SU-DHL-6 (cell line): ENCODE data around the gene ZNF507.
A peak's percentile ranks its signal among the peaks of the same experiment; 100 is the strongest.

Experiments used
- H2AFZ ChIP-seq: fragments of 200-600 bp; sonication (generic); 2 replicates; pipeline ENCODE4 v1.6.1; 2014; ENCODE audit warnings: low read depth, mild to moderate bottlenecking, moderate library complexity, mixed read lengths, antibody characterized with exemption, low read length; ENCODE audit not compliant: severe bottlenecking
- H3F3A ChIP-seq: fragments of 200-600 bp; shearing (Covaris generic); 2 replicates; pipeline ENCODE4 v1.6.0; 2016; ENCODE audit warnings: antibody characterized with exemption, mild to moderate bottlenecking; ENCODE audit not compliant: insufficient read depth
- H3K27ac ChIP-seq: fragments of 200-600 bp; sonication (generic); 2 replicates; pipeline ENCODE4 v1.5.1; 2016; ENCODE audit warnings: low read depth, mild to moderate bottlenecking, low read length, moderate library complexity, mixed read lengths
- H3K27me3 ChIP-seq: fragments of 200-600 bp; sonication (generic), shearing (Covaris generic); 2 replicates; pipeline ENCODE4 v1.6.0; 2014; ENCODE audit warnings: mild to moderate bottlenecking, low read length
- H3K36me3 ChIP-seq: fragments of 200-600 bp; sonication (generic); 2 replicates; pipeline ENCODE4 v1.6.1; 2014; ENCODE audit warnings: mild to moderate bottlenecking, low read length, mixed read lengths
- H3K4me2 ChIP-seq: fragments of 300-600, 200-600 bp; shearing (Covaris generic), sonication (generic); 2 replicates; pipeline ENCODE4 v1.6.0; 2014; ENCODE audit warnings: low read length, low read depth, mild to moderate bottlenecking; ENCODE audit not compliant: poor library complexity, severe bottlenecking
- H3K4me3 ChIP-seq: fragments of 200-600 bp; sonication (generic); 2 replicates; pipeline ENCODE4 v1.5.1; 2014; ENCODE audit warnings: antibody characterized with exemption, low read length, mild to moderate bottlenecking, mixed read lengths; ENCODE audit not compliant: insufficient read depth, poor library complexity, severe bottlenecking
- H3K79me2 ChIP-seq: fragments of 200-600 bp; sonication (generic); 2 replicates; pipeline ENCODE4 v1.6.1; 2014; ENCODE audit warnings: mild to moderate bottlenecking, low read length, moderate library complexity; ENCODE audit not compliant: insufficient read depth
- H3K9ac ChIP-seq: fragments of 200-600 bp; sonication (generic); 2 replicates; pipeline ENCODE4 v1.7.0; 2014; ENCODE audit warnings: mild to moderate bottlenecking, low read length
- H3K9me2 ChIP-seq: fragments of 200-600 bp; sonication (generic); replicated peaks from 2 replicates; pipeline ENCODE4 v1.6.1; 2014; ENCODE audit warnings: low read length; ENCODE audit not compliant: insufficient read depth
- H3K9me3 ChIP-seq: fragments of 200-600 bp; sonication (generic); 2 replicates; pipeline ENCODE4 v1.6.1; 2014; ENCODE audit warnings: low read length, mixed read lengths; ENCODE audit not compliant: insufficient read depth
- H4K20me1 ChIP-seq: fragments of 200-600 bp; sonication (generic); 2 replicates; pipeline ENCODE4 v1.6.1; 2014; ENCODE audit warnings: low read depth, mild to moderate bottlenecking, antibody characterized with exemption, low read length, moderate library complexity, mixed read lengths
- EZH2phosphoT487 ChIP-seq: fragments of 200-600 bp; sonication (generic), shearing (Covaris generic); conservative IDR thresholded peaks from 2 replicates; pipeline ENCODE4 v1.6.1; 2018; ENCODE audit warnings: mild to moderate bottlenecking, antibody characterized with exemption, low read length, moderate library complexity, mixed read lengths
- TF ChIP-seq, protein P1 (sequence below): fragments of 200-600 bp; sonication (generic); IDR thresholded peaks from one replicate; pipeline ENCODE4 v1.5.1; 2017; ENCODE audit warnings: antibody characterized with exemption, mild to moderate bottlenecking, low read length, moderate library complexity; ENCODE audit not compliant: insufficient read depth, poor library complexity, severe bottlenecking

Gene ZNF507

DNA sequence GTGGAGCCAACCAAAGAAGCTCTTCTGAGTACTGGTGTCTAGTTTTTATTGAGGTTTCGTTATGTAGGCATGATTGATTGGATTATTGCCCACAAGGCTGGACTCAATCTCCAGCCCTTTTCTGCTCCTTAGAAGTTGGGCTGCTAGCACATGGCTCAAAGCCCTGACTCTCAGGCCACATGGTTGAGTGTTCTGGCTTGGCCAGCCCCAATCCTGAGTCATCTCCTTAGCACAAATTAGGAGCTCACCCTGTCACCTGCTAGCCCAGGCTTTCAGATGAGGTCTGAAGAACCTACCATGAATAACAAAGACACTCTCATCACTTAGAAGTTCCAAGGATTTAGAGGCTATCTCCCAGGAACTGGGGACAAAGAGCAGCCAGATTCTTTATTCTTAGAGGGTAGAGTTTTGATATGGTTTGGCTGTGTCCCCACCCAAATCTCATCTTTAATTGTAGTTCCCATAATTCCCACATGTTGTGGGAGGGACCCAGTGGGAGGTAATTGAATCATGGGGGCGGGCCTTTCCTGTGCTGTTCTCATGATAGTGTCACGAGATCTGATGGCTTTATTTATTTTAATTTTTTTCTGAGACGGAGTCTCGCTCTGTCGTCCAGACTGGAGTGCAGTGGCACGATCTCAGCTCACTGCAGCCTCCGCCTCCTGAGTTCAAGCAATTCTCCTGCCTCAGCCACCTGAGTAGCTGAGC is 71.5 kb downstream of the ZNF507 start:
- Histone ChIP-seq H3K27ac (no peak overlapping the region), H4K20me1 (peaks cover 4% of the 10 kb centered on the region; the same call in 1 of the 2 replicates), H3K36me3 (peaks cover 11% of the 10 kb centered on the region; the same call in 1 of the 2 replicates), H3K9me2 (no peaks in the 10 kb centered on the region), H3K4me3 (no peak overlapping the region), H3F3A (no peaks in the 10 kb centered on the region), H3K79me2 (no peaks in the 10 kb centered on the region), H2AFZ (no peak overlapping the region), H3K4me2 (no peak overlapping the region), H3K27me3 (no peaks in the 10 kb centered on the region), H3K9ac (no peak overlapping the region), H3K9me3 (no peaks in the 10 kb centered on the region)
- no peak for TF ChIP-seq EZH2phosphoT487
- TF ChIP-seq, protein P1, sequence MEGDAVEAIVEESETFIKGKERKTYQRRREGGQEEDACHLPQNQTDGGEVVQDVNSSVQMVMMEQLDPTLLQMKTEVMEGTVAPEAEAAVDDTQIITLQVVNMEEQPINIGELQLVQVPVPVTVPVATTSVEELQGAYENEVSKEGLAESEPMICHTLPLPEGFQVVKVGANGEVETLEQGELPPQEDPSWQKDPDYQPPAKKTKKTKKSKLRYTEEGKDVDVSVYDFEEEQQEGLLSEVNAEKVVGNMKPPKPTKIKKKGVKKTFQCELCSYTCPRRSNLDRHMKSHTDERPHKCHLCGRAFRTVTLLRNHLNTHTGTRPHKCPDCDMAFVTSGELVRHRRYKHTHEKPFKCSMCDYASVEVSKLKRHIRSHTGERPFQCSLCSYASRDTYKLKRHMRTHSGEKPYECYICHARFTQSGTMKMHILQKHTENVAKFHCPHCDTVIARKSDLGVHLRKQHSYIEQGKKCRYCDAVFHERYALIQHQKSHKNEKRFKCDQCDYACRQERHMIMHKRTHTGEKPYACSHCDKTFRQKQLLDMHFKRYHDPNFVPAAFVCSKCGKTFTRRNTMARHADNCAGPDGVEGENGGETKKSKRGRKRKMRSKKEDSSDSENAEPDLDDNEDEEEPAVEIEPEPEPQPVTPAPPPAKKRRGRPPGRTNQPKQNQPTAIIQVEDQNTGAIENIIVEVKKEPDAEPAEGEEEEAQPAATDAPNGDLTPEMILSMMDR, result no peak

DNA sequence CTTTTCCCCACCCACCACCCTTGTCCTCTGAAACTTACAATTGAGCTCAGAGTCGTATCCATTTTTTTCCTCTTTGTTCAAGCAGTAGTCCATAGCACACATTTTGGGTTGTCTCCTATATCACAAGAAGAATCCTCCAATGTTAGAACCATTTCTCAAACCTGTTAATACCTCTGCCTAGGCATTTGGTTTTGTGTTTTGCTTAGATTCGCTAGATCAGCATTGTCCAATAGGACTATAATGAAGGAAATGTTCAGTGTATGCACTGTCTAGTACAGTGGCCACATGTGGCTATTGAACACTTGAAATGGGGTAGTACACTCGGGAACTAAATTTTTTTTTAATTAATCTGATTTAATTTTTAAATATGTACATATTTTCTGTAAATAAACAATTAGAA is 72.7 kb downstream of the ZNF507 start:
- Histone ChIP-seq H3K9me2 (no peaks in the 10 kb centered on the region), H3K27ac (no peak overlapping the region), H3K27me3 (no peaks in the 10 kb centered on the region), H3K79me2 (no peaks in the 10 kb centered on the region), H3K4me2 (no peak overlapping the region), H3F3A (no peaks in the 10 kb centered on the region), H4K20me1 (peaks cover 4% of the 10 kb centered on the region; the same call in 1 of the 2 replicates), H3K9ac (no peak overlapping the region), H2AFZ (no peak overlapping the region), H3K9me3 (no peaks in the 10 kb centered on the region), H3K4me3 (no peak overlapping the region), H3K36me3 (peaks cover 4% of the 10 kb centered on the region; the same call in 1 of the 2 replicates)
- no peak for TF ChIP-seq EZH2phosphoT487
- TF ChIP-seq, protein P1, result no peak

DNA sequence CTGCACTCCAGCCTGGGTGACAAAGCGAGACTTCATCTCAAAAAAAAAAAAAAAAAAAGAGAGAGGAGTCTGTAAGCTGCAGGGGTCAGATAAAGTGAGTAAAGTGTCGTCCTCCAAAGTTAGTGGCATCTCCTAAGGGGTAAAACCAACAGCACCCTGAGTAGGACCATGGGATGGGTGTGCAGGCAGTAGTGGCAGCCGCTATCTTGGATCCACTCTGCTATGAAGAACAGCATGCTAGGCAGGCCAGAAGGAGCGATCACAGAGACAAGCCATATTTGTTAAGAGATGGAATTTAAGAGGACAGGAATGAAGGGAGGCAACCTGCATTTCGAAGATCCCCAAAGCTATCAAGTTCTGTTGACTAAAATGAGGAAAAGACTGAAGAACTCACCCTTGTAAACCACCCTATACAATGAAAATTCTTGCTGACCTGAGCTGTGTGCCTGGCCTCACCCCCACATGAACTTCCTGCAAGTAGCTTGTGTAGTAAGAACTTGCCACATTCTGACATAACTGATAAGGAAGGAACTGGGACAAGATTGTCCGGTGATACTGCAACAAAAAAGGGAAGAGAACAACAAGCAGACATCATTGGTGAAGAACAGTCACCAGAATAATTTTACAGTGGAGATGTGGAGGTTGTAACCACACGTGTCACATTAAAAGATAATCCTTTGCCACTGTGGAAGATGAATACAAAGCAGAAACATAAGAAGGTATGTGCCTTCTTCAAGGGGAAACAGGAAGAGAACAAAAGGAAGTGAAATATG is 76.4 kb downstream of the ZNF507 start:
- Histone ChIP-seq H3F3A (no peaks in the 10 kb centered on the region), H3K9ac (peak overlapping the region; percentile 14; the same call in 1 of the 2 replicates), H3K4me2 (peak overlapping the region; percentile 29), H3K27me3 (no peaks in the 10 kb centered on the region), H3K36me3 (peaks cover 3% of the 10 kb centered on the region; the same call in 1 of the 2 replicates), H2AFZ (no peak overlapping the region), H3K27ac (peak overlapping the region; percentile 60), H3K4me3 (no peak overlapping the region), H3K9me3 (no peaks in the 10 kb centered on the region), H3K79me2 (no peaks in the 10 kb centered on the region), H4K20me1 (peaks cover 4% of the 10 kb centered on the region; the same call in 1 of the 2 replicates), H3K9me2 (no peaks in the 10 kb centered on the region)
- TF ChIP-seq EZH2phosphoT487, result no peak
- TF ChIP-seq, protein P1, result no peak
